ENCODE measurements around the gene KPNA6.
"Not testable (repeated sequence)": the region's sequence is repeated elsewhere in the genome, so short reads cannot be mapped to it uniquely, and the experiment has no call there.

KPNA6 gene

GRCh38 chr1:32100359-32100758 is 7.5 kb upstream of the KPNA6 start:
- in situ Hi-C loops (cut with MboI; ENCODE audit: low sequenced_read_pairs), result no loop called here

GRCh38 chr1:32100807-32101708 is 6.8 kb upstream of the KPNA6 start:
- in situ Hi-C loops (cut with MboI; ENCODE audit: low sequenced_read_pairs), result no loop called here

GRCh38 chr1:32104127-32104526 is 3.7 kb upstream of the KPNA6 start:
- in situ Hi-C loops (cut with MboI; ENCODE audit: low sequenced_read_pairs), result no loop called here

GRCh38 chr1:32105338-32105737 is 2.5 kb upstream of the KPNA6 start:
- in situ Hi-C loops (cut with MboI; ENCODE audit: low sequenced_read_pairs), result no loop called here

DNA sequence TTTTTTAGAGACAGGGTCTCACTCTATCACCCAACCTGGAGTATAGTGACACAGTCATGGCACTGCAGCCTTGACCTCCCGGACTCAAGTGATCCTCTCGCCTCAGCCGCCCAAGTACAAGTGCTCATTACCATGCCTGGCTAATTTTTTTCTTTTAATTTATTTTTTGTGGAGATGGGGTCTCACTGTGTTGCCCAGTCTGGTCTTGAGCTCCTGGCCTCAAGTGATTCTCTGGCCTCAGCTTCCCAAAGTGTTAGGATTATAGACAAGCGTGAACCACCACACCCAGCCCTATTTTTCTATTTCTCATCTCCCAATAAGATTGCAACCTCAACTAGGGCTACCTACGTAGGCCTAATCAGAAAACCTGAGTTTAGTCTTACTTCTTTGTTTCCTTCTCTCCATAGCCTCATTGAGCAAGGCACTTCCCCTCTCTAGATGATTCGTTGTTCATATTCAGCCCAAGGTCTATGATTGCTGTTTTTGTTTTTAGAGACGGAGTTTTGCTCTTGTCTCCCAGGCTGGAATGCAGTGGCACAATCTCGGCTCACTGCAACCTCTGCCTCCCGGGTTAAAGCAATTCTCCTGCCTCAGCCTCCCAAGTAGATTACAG is 1.1 kb upstream of the KPNA6 start:
- in situ Hi-C loops (cut with MboI; ENCODE audit: low sequenced_read_pairs), result no loop called here

- in situ Hi-C loops (cut with MboI; ENCODE audit: low sequenced_read_pairs), result no loop called here
These were observed 3.3 kb downstream of the KPNA6 start for GRCh38 chr1:32111040-32111623.

DNA sequence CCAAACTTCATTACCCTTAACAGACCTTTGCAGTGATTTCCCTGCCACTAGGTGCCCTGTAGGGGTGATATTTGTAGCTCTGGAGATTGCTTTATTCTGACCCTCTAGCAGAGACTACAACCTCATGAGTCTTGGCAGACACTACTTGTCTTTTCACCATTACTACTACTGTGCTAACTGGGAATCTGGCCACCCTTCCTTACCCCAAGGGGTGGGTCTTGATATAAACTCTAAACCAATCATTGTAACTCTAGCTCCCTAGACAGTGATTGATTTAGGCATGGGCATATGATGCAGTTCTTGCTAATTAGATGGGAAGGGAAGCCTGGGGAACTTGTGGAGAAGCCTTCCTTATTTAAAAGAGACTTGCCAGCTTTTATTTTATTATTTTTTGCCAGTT is 3.9 kb downstream of the KPNA6 start:
- in situ Hi-C loops (cut with MboI; ENCODE audit: low sequenced_read_pairs), result no loop called here

GRCh38 chr1:32112806-32113375 is 5.0 kb downstream of the KPNA6 start:
- in situ Hi-C loops (cut with MboI; ENCODE audit: low sequenced_read_pairs), result no loop called here

DNA sequence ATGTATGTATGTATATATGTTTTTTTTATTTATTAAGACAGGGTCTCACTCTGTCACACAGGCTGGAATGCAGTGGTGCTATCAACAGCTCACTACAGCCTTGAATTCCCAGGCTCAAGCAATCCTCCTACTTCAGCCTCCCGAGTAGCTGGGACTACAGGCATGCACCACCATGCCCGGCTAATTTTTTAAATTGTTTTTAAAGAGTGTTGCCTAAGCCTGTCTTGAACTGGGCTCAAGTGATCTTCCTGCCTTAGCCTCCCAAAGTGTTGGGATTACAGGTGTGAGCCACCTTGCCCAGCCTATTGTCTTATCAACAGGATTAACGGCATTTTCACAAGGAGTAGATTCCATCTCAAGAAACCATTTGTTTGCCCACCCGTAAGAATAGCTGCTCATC is 5.6 kb downstream of the KPNA6 start:
- in situ Hi-C loops (cut with MboI; ENCODE audit: low sequenced_read_pairs), result not testable (repeated sequence)

DNA sequence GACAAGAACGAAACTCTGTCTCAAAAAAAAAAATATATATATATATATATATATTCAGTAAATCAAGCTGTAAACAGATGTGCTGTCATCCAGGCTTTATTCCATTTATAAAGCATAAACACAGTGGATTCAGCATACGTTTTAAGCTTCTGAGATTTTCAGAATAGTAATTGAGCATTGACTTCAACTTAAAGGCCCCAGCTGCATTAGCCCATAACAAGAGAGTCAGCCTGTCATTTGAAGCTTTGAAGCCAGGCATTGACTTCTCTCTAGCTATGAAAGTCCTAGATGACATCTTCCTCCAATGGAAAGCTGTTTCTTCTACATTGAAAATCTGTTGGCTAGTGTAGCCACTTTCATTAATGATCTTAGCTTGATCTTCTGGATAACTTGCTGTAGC is 6.6 kb downstream of the KPNA6 start:
- in situ Hi-C loops (cut with MboI; ENCODE audit: low sequenced_read_pairs), result no loop called here

DNA sequence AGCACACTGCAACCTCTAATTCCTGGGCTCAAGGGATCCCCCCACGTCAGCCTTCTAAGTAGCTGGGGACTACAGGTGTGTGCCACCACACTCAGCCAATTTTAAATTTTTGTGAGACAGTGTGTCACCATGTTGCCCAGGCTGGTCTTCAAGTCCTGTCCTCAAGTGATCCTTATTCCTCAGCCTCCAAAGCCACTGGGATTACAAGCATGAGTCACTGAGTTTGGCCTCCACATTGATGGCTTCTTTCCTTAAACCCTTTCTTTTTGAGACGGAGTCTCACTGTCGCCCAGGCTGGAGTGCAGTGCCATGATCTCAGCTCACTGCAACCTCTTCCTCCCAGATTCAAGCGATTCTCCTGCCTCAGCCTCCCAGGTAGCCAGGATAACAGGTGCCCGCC is 7.6 kb downstream of the KPNA6 start:
- in situ Hi-C loops (cut with MboI; ENCODE audit: low sequenced_read_pairs), result no loop called here

- in situ Hi-C loops (cut with MboI; ENCODE audit: low sequenced_read_pairs), result no loop called here
These were observed 8.7 kb downstream of the KPNA6 start for GRCh38 chr1:32116531-32116930.

- in situ Hi-C loops (cut with MboI; ENCODE audit: low sequenced_read_pairs), result no loop called here
These were observed 14.3 kb downstream of the KPNA6 start for GRCh38 chr1:32122151-32122550.

GRCh38 chr1:32123361-32123760 is 15.5 kb downstream of the KPNA6 start:
- in situ Hi-C loops (cut with MboI; ENCODE audit: low sequenced_read_pairs), result not testable (repeated sequence)

DNA sequence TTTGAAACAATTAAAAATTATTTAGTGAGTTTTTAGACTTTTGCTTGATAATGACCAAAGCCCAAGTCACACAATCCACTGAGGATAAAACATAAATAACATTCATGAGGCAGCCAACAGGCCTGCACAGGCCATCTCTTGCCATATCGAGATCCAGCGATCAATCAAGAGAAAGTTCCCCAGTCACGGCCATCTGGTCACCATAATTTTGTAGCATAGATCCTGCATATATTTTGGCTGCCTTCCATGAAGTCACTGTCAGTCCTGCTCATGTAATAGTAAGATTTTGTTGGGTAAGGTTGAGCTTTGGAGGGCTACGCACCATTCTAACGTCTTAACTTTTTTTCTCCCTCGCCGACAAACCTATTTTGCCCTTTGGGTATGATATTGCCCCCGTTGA is 17.5 kb downstream of the KPNA6 start:
- in situ Hi-C loops (cut with MboI; ENCODE audit: low sequenced_read_pairs), result no loop called here

GRCh38 chr1:32126770-32127169 is 18.9 kb downstream of the KPNA6 start:
- in situ Hi-C loops (cut with MboI; ENCODE audit: low sequenced_read_pairs), result no loop called here

- in situ Hi-C loops (cut with MboI; ENCODE audit: low sequenced_read_pairs), result no loop called here
These were observed 19.7 kb downstream of the KPNA6 start for GRCh38 chr1:32127409-32128198.

DNA sequence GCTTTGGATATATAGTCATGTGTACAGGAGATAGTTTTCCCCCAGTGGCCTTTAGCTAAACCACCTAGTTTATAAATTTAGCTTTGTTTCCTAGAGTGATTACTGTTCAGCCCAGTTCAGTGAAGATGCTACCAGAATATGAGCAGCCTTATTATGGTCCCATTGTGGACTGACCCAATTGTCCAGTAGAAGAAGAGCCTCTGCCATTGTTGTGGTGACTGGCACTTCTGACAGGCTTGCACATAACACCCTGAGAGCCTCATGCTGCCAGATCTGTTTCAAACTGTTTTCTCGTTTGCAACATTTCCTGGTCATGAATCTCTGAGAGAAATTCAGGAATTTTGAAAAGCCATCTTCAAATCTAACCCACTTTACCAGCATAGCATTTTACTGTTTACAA is 20.6 kb downstream of the KPNA6 start:
- in situ Hi-C loops (cut with MboI; ENCODE audit: low sequenced_read_pairs), result no loop called here

GRCh38 chr1:32128964-32129363 is 21.1 kb downstream of the KPNA6 start:
- in situ Hi-C loops (cut with MboI; ENCODE audit: low sequenced_read_pairs), result no loop called here

- in situ Hi-C loops (cut with MboI; ENCODE audit: low sequenced_read_pairs), result not testable (repeated sequence)
These were observed 26.1 kb downstream of the KPNA6 start for GRCh38 chr1:32133950-32134280.

DNA sequence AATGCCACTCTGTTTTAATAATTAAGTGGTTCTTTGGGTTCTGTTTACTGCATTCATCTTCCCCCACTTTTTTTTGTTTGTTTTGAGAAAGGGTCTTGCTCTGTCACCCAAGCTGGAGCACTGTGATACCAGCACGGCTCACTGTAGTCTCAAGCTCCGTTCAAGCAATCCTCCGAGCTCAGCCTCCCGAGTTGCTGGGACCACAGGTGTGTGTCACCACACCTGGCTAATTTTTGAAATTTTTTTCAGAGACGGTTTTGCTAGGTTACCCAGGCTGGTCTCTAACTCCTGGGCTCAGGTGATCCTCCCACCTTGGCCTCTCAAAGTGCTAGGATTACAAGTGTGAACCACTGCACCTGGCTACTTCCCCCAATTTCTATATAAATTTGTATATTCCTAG is 29.3 kb downstream of the KPNA6 start:
- in situ Hi-C loops (cut with MboI; ENCODE audit: low sequenced_read_pairs), result no loop called here

Measured in HL-60/S4 (cell line).